SU-DHL-6 (cell line): ENCODE measurements around the gene CFAP206.

Experiments used
- EZH2phosphoT487 ChIP-seq: fragments of 200-600 bp; sonication (generic), shearing (Covaris generic); conservative IDR thresholded peaks from 2 replicates; pipeline ENCODE4 v1.6.1; 2018; ENCODE audit warnings: mild to moderate bottlenecking, antibody characterized with exemption, low read length, moderate library complexity, mixed read lengths
- TF ChIP-seq, protein P1 (sequence below): fragments of 200-600 bp; sonication (generic); IDR thresholded peaks from one replicate; pipeline ENCODE4 v1.5.1; 2017; ENCODE audit warnings: antibody characterized with exemption, mild to moderate bottlenecking, low read length, moderate library complexity; ENCODE audit not compliant: insufficient read depth, poor library complexity, severe bottlenecking

GRCh38 chr6:87378947-87379346 lies 28.8 kb upstream of the CFAP206 start:
- TF ChIP-seq, protein P1, sequence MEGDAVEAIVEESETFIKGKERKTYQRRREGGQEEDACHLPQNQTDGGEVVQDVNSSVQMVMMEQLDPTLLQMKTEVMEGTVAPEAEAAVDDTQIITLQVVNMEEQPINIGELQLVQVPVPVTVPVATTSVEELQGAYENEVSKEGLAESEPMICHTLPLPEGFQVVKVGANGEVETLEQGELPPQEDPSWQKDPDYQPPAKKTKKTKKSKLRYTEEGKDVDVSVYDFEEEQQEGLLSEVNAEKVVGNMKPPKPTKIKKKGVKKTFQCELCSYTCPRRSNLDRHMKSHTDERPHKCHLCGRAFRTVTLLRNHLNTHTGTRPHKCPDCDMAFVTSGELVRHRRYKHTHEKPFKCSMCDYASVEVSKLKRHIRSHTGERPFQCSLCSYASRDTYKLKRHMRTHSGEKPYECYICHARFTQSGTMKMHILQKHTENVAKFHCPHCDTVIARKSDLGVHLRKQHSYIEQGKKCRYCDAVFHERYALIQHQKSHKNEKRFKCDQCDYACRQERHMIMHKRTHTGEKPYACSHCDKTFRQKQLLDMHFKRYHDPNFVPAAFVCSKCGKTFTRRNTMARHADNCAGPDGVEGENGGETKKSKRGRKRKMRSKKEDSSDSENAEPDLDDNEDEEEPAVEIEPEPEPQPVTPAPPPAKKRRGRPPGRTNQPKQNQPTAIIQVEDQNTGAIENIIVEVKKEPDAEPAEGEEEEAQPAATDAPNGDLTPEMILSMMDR, result no peak
- no peak for TF ChIP-seq EZH2phosphoT487
